Tibial artery (tissue), 4 donors: ENCODE measurements around the gene CCDC102A.

Experiments used
- DNase-seq, 2 donors: peaks; one replicate each; pipeline ENCODE4 v3.0.0-alpha.2; 2019
- H3K27ac ChIP-seq, 2 donors: fragments of 200-600 bp; sonication (generic) in 1 of 2; 1 replicate in 1 of 2; 2 replicates in 1 of 2; pipeline ENCODE4 v1.5.1; 2018 to 2019; ENCODE audit warnings: mild to moderate bottlenecking in 1 of 2
- H3K27me3 ChIP-seq, 2 donors: fragments of 200-600 bp; sonication (generic) in 1 of 2; one replicate each; pipeline versions ENCODE4 v1.5.1 to v1.6.0; 2016 to 2019
- H3K36me3 ChIP-seq, 3 donors: fragments of 200-600 bp; sonication (generic) in 2 of 3; one replicate each; pipeline ENCODE4 v1.5.1; 2016 to 2019; ENCODE audit warnings: mild to moderate bottlenecking in 2 of 3
- H3K4me1 ChIP-seq, 4 donors: fragments of 200-600 bp; sonication (generic) in 2 of 4; 1 replicate in 3 of 4; 2 replicates in 1 of 4; pipeline ENCODE4 v1.5.1; 2016 to 2019
- H3K4me3 ChIP-seq, 2 donors: fragments of 200-600 bp; sonication (generic) in 1 of 2; 1 replicate in 1 of 2; 2 replicates in 1 of 2; pipeline ENCODE4 v1.5.1; 2018 to 2019; ENCODE audit warnings: mild to moderate bottlenecking in 2 of 2
- H3K9me3 ChIP-seq, 3 donors: fragments of 200-600 bp; sonication (generic) in 1 of 3; one replicate each; pipeline ENCODE4 v1.5.1; 2016 to 2019
- CTCF ChIP-seq, 2 experiments: fragments of 200-600 bp in 1 of 2; fragments of 450-650 bp in 1 of 2; IDR thresholded peaks; one replicate each; pipeline ENCODE4 v1.5.1; 2017 to 2019; ENCODE audit warnings: antibody characterized with exemption in 2 of 2, mild to moderate bottlenecking in 1 of 2, moderate library complexity in 1 of 2
- intact Hi-C: fragments of 100-400 bp; cut with DNase I; formaldehyde crosslinking; loops from one replicate; pipeline ENCODE4 v1.15.0; 2023; ENCODE audit warnings: low total_unique reads

CCDC102A gene

DNA sequence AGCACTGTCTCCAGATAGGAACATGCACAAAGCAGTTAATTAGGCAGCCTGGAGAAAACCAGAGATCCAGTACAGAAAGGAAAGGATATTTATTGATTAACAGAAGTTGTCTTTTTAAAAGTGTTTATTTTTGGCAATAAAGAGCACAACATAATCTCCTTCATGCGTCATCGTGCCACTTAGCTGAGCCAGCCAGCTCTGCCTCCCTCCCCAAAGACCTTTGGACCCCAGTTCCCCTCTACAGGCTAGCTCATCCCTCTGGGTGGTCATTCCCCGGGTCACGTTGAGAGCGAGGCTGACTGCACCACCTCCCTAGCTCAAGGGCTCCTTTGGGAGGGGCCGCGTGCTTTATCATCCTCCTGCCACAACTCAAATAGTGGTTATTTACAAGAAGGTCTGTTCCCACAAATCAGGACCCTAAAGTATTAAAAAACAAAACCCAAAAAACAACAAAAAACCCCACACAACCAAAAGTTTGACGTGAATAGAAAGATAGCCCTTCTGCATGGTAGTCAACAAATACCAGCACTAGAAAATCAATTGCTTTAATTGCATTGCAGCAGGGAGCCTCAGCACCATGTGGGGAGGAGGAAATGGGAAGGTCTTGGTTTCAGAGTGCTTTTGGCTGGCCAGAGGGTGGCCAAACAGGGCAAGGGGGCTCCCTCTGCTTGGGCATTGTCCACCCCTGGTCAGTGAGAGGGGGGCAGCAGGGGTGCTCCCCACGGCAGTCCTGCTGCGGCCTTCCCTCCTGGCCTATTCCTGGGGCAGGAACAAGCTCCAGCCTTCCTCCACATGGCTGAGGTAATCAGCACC is 64.3 kb downstream of the CCDC102A start:
- Histone ChIP-seq H3K36me3 (peaks cover 67 to 82% (median 80%) of the 10 kb centered on the region in 3 donors), H3K27ac (no peak overlapping the region), H3K9me3 (no peaks in the 10 kb centered on the region), H3K4me1 (peaks cover 0 to 18% (median 12%) of the 10 kb centered on the region in 4 donors), H3K4me3 (no peak overlapping the region), H3K27me3 (no peaks in the 10 kb centered on the region)
- DNase-seq, result no peak
- intact Hi-C loops, result no loop called here
- no peak for TF ChIP-seq CTCF (IDR thresholded peaks at IDR 0.05)

DNA sequence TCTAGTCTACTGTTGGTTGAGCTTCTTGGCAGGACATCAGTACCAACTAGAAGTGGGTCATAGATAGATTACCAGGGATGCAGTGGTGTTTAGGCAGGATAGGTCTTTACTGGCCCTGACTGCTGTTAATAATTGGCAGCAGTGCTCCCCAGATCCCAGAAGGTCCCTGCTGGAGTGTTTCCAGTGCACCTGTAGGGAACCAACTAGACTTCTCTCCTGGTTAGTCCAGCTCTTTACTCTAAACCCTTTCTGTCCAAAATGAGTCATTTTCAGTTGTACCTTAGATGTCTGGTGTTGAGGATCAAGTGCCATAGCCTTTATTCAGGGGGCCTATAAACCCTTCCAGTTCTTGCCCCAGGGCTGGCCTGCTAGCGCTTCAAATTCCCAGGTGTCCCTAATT is 65.2 kb downstream of the CCDC102A start:
- H3K4me1 ChIP-seq, result peaks cover 0 to 10% (median 6%) of the 10 kb centered on the region in 4 donors
- H3K27me3 ChIP-seq, result no peaks in the 10 kb centered on the region
- no peak for TF ChIP-seq CTCF (IDR thresholded peaks at IDR 0.05)
- no peak overlapping the region for H3K27ac ChIP-seq
- no peak overlapping the region for H3K4me3 ChIP-seq
- no peak for DNase-seq
- intact Hi-C loops, result no loop called here
- H3K36me3 ChIP-seq, result peaks cover 73 to 91% (median 89%) of the 10 kb centered on the region in 3 donors
- H3K9me3 ChIP-seq, result no peaks in the 10 kb centered on the region

GRCh38 chr16:57470711-57471110 is 65.7 kb downstream of the CCDC102A start:
- peaks cover 0 to 10% (median 2%) of the 10 kb centered on the region in 4 donors for H3K4me1 ChIP-seq
- H3K27me3 ChIP-seq, result no peaks in the 10 kb centered on the region
- no peak overlapping the region for H3K27ac ChIP-seq
- intact Hi-C loops, result no loop called here
- H3K9me3 ChIP-seq, result no peaks in the 10 kb centered on the region
- peaks cover 78 to 96% (median 94%) of the 10 kb centered on the region in 3 donors for H3K36me3 ChIP-seq
- peak in 1 of 2 donors; percentile 67 for DNase-seq
- no peak overlapping the region for H3K4me3 ChIP-seq
- no peak for TF ChIP-seq CTCF (IDR thresholded peaks at IDR 0.05)

DNA sequence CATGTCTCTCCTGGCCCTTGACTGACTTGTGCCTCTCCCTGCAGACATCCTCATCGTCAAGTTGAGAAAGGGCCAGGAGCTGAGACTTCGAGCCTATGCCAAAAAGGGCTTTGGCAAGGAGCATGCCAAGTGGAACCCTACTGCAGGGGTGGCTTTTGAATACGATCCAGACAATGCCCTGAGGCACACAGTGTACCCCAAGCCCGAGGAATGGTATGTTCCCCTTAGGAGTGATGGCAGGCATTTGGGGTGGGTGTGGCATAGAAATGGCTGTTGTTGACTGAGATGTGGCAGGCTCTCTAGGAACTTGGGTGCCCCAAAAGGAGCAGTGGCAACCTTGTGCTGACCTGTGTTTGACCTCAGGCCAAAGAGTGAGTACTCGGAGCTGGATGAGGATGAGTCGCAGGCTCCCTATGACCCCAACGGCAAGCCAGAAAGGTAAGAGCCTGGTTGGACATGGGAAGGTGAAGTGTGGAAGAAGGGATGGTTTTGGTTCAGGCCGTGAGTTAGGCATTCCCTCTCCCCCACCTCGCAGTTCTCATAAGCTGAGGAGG is 66.4 kb downstream of the CCDC102A start:
- Histone ChIP-seq H3K27me3 (no peaks in the 10 kb centered on the region), H3K4me1 (peaks cover 0 to 10% (median 5%) of the 10 kb centered on the region in 4 donors), H3K36me3 (peaks cover 77 to 98% (median 92%) of the 10 kb centered on the region in 3 donors), H3K4me3 (no peak overlapping the region), H3K9me3 (no peaks in the 10 kb centered on the region), H3K27ac (no peak overlapping the region)
- no peak for DNase-seq
- TF ChIP-seq CTCF (IDR thresholded peaks at IDR 0.05), result no peak
- intact Hi-C loops, result no loop called here

GRCh38 chr16:57469046-57469445 is 67.3 kb downstream of the CCDC102A start:
- Histone ChIP-seq H3K27me3 (no peaks in the 10 kb centered on the region), H3K27ac (no peak overlapping the region), H3K4me3 (no peak overlapping the region), H3K9me3 (no peaks in the 10 kb centered on the region), H3K36me3 (peaks cover 70 to 94% (median 84%) of the 10 kb centered on the region in 3 donors), H3K4me1 (peaks cover 0 to 19% (median 15%) of the 10 kb centered on the region in 4 donors)
- no peak for TF ChIP-seq CTCF (IDR thresholded peaks at IDR 0.05)
- no peak for DNase-seq
- intact Hi-C loops, result no loop called here
